ENCODE measurements around the gene THAP7. TPM values are rescaled to one million over a fixed set of nuclear protein-coding genes. Genes with fewer than 3 reads are reported as not detected.

Gene THAP7
- total and polyA plus RNA-seq, 9 of the 15 experiments (the other 6 are each of a cell fraction or from before 2014, with no cell fraction given): 7.9 to 263 (median 84.1) TPM

DNA sequence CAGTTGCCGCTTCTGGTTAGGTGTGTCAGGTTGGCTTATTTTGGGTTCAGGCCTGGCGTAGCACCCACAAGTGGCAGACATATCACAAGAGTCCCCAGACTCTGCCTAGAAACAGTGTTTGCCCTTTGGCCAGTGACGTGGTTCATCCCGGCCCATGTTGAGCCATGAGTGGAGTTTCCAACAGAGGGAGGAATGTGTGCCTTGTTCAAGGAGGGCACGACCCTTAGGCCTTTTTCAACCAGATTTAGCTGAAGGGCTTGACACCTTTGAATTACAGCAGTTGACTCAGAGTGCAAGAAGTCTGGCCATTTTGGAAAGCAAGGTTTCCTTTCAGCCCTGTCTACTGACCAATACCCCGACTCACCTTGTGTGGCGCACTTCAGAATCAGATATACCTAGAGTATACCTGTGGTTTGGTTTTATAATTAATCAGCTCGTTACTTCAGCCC is 50.0 kb downstream of the THAP7 start (continued):
- TF ChIP-seq FOSL1 (tag; conservative IDR thresholded peaks at IDR 0.05): no peak
- TF ChIP-seq TCFL5 (CRISPR knock-in tag; conservative IDR thresholded peaks at IDR 0.05): no peak
- peak in 1 of 2 experiments; percentile 67; a peak in 1 of 3 replicates for TF ChIP-seq CBX3 (IDR thresholded peaks at IDR 0.05; ENCODE audit: borderline replicate concordance in 1 of 2, low read length in 2 of 2)
- TF ChIP-seq ZEB2 (IDR thresholded peaks at IDR 0.05): peak; percentile 47; the same call in 1 of the 2 replicates
- no peak for TF ChIP-seq ZFP30 (CRISPR knock-in tag; IDR thresholded peaks at IDR 0.05; ENCODE audit: borderline replicate concordance)
- no peak for TF ChIP-seq ZNF707 (CRISPR knock-in tag; conservative IDR thresholded peaks at IDR 0.05)
- TF ChIP-seq TAF9B (IDR thresholded peaks at IDR 0.05; ENCODE audit: partially characterized antibody): no peak
- TF ChIP-seq MCM5 (IDR thresholded peaks at IDR 0.05; ENCODE audit: low read depth): no peak
- TF ChIP-seq, protein P1, sequence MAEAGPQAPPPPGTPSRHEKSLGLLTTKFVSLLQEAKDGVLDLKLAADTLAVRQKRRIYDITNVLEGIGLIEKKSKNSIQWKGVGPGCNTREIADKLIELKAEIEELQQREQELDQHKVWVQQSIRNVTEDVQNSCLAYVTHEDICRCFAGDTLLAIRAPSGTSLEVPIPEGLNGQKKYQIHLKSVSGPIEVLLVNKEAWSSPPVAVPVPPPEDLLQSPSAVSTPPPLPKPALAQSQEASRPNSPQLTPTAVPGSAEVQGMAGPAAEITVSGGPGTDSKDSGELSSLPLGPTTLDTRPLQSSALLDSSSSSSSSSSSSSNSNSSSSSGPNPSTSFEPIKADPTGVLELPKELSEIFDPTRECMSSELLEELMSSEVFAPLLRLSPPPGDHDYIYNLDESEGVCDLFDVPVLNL (CRISPR knock-in tag; IDR thresholded peaks at IDR 0.05; ENCODE audit: low read depth): no peak; the same call in 1 of the 2 replicates
- TF ChIP-seq NR2C2 (CRISPR knock-in tag; IDR thresholded peaks at IDR 0.05): 0 out of 2 replicates have a peak, but pooled peaks have one; percentile 19
- no peak for TF ChIP-seq NR2C2 (tag; IDR thresholded peaks at IDR 0.05)
- TF ChIP-seq, protein P2, sequence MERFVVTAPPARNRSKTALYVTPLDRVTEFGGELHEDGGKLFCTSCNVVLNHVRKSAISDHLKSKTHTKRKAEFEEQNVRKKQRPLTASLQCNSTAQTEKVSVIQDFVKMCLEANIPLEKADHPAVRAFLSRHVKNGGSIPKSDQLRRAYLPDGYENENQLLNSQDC (CRISPR knock-in tag; IDR thresholded peaks at IDR 0.05): 0 out of 2 replicates have a peak, but pooled peaks have one; percentile 29
- TF ChIP-seq, protein P3, sequence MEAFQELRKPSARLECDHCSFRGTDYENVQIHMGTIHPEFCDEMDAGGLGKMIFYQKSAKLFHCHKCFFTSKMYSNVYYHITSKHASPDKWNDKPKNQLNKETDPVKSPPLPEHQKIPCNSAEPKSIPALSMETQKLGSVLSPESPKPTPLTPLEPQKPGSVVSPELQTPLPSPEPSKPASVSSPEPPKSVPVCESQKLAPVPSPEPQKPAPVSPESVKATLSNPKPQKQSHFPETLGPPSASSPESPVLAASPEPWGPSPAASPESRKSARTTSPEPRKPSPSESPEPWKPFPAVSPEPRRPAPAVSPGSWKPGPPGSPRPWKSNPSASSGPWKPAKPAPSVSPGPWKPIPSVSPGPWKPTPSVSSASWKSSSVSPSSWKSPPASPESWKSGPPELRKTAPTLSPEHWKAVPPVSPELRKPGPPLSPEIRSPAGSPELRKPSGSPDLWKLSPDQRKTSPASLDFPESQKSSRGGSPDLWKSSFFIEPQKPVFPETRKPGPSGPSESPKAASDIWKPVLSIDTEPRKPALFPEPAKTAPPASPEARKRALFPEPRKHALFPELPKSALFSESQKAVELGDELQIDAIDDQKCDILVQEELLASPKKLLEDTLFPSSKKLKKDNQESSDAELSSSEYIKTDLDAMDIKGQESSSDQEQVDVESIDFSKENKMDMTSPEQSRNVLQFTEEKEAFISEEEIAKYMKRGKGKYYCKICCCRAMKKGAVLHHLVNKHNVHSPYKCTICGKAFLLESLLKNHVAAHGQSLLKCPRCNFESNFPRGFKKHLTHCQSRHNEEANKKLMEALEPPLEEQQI (IDR thresholded peaks at IDR 0.05): no peak
- 0 out of 2 replicates have a peak, but pooled peaks have one; percentile 10 for TF ChIP-seq USF2 (CRISPR knock-in tag; IDR thresholded peaks at IDR 0.05)
- TF ChIP-seq SETDB1 (IDR thresholded peaks at IDR 0.05; ENCODE audit: low read length): peak; percentile 27
- peak; percentile 80; the same call in 1 of the 2 replicates for TF ChIP-seq ZC3H4 (CRISPR knock-in tag; IDR thresholded peaks at IDR 0.05; ENCODE audit: borderline replicate concordance)
- 0 out of 2 replicates have a peak, but pooled peaks have one; percentile 47 for TF ChIP-seq POLR2G (IDR thresholded peaks at IDR 0.05; ENCODE audit: low read depth, low read length)
- TF ChIP-seq FOXJ3 (CRISPR knock-in tag; IDR thresholded peaks at IDR 0.05): no peak
- peak; percentile 34; the same call in 1 of the 2 replicates for TF ChIP-seq ETV5 (CRISPR knock-in tag; IDR thresholded peaks at IDR 0.05; ENCODE audit: low read depth)
- no peak for TF ChIP-seq FOXM1 (IDR thresholded peaks at IDR 0.05; ENCODE audit: low read depth)
- TF ChIP-seq FOXM1 (CRISPR knock-in tag; IDR thresholded peaks at IDR 0.05; ENCODE audit: low read depth): no peak
- no peak for TF ChIP-seq SLC30A9 (CRISPR knock-in tag; IDR thresholded peaks at IDR 0.05)
- TF ChIP-seq NFATC3 (IDR thresholded peaks at IDR 0.05): no peak
- TF ChIP-seq LCOR (CRISPR knock-in tag; IDR thresholded peaks at IDR 0.05): 0 out of 2 replicates have a peak, but pooled peaks have one; percentile 14
- 0 out of 2 replicates have a peak, but pooled peaks have one; percentile 44 for TF ChIP-seq SP1 (CRISPR knock-in tag; IDR thresholded peaks at IDR 0.05)
- TF ChIP-seq ZNF12 (CRISPR knock-in tag; IDR thresholded peaks at IDR 0.05): peak; percentile 75; the same call in 1 of the 2 replicates
- no peak for TF ChIP-seq POU5F1 (IDR thresholded peaks at IDR 0.05; ENCODE audit: borderline replicate concordance, low read depth, low read length, partially characterized antibody)
